Heart right ventricle (tissue), 16 donors: ENCODE measurements around the gene GLS2. TPM values are rescaled to one million over a fixed set of nuclear protein-coding genes. Genes with fewer than 3 reads are reported as not detected.
A peak's percentile ranks its signal among the peaks of the same experiment; 100 is the strongest.
"Not testable (repeated sequence)": the region's sequence is repeated elsewhere in the genome, so short reads cannot be mapped to it uniquely, and the experiment has no call there.

Experiments used
- ATAC-seq, 8 donors: fragments of 200-7000 bp; cut with Tn5 transposase; one replicate each; pipeline ENCODE4 v1.9.1; 2020; ENCODE audit warnings: mild to moderate bottlenecking in 8 of 8, moderate library complexity in 8 of 8, moderate number of reproducible peaks in 1 of 8
- DNase-seq, 2 donors: peaks; one replicate each; pipeline ENCODE4 v3.0.0-alpha.2; 2020
- H3K27ac ChIP-seq, 10 donors: fragments of 200-600 bp; sonication (generic) in 2 of 10; one replicate each; pipeline versions ENCODE4 v1.5.0 to v1.8.0; 2020 to 2022; ENCODE audit warnings: mild to moderate bottlenecking in 3 of 10
- H3K27me3 ChIP-seq, 7 donors: fragments of 200-600 bp; one replicate each; pipeline ENCODE4 v1.8.0; 2021 to 2022; ENCODE audit warnings: mild to moderate bottlenecking in 2 of 7
- H3K36me3 ChIP-seq, 9 donors: fragments of 200-600 bp; sonication (generic) in 1 of 9; one replicate each; pipeline versions ENCODE4 v1.5.0 to v1.8.0; 2020 to 2022; ENCODE audit warnings: mild to moderate bottlenecking in 2 of 9
- H3K4me1 ChIP-seq, 9 donors: fragments of 200-600 bp; sonication (generic) in 1 of 9; one replicate each; pipeline versions ENCODE4 v1.5.0 to v1.8.0; 2020 to 2022; ENCODE audit warnings: mild to moderate bottlenecking in 4 of 9
- H3K4me3 ChIP-seq, 10 donors: fragments of 200-600 bp; sonication (generic) in 2 of 10; one replicate each; pipeline versions ENCODE4 v1.5.0 to v1.8.0; 2020 to 2022; ENCODE audit warnings: mild to moderate bottlenecking in 7 of 10, moderate library complexity in 2 of 10
- H3K9me3 ChIP-seq, 11 donors: fragments of 200-600 bp in 10 of 11; sonication (generic) in 2 of 11; one replicate each; pipeline versions ENCODE4 v1.5.0 to v1.8.0; 2013 to 2022; ENCODE audit warnings: mild to moderate bottlenecking in 2 of 11, control low read depth in 1 of 11, moderate library complexity in 1 of 11
- CTCF ChIP-seq, 9 donors: fragments of 200-600 bp; sonication (generic) in 2 of 9; IDR thresholded peaks; one replicate each; pipeline versions ENCODE4 v1.5.0 to v1.8.0; 2021 to 2022; ENCODE audit warnings: antibody characterized with exemption in 9 of 9, mild to moderate bottlenecking in 5 of 9, moderate library complexity in 1 of 9
- WGBS, 2 donors: extraction: QIAGEN DNeasy Blood & Tissue Kit; methylation state at CpG; one replicate each; pipeline ENCODE4 v1.1.7; 2013; ENCODE audit warnings: inconsistent platforms in 1 of 2; 5-methylcytosine and 5-hydroxymethylcytosine counted together
- intact Hi-C, 10 donors: fragments of 100-400 bp; cut with DNase I; formaldehyde crosslinking; loops; one replicate each; pipeline versions ENCODE4 v1.11.1 to v1.14.2; 2022
- polyA plus RNA-seq, 2 donors: library from polyadenylated mRNA; stranded (reverse); fragments of 200-250 nt; gene quantifications; one replicate each; pipeline ENCODE4 v1.2.3, GENCODE V29; 2013
- total RNA-seq, 10 donors: library from RNA; stranded (reverse); fragmentation: NEBNext Ultra II Directional in 3 of 10; extraction: Animal tissue kit (Norgen Biotek cat#: 25700) in 3 of 10; gene quantifications; one replicate each; pipeline versions ENCODE4 v1.2.1 to v1.2.4, GENCODE V29; 2021 to 2023
- donor health status: Arrhythmogenic right ventricular cardiomyopathy.
- donor health status: ischemic (EF 13 %, LVEDD 7.1; RV severe dilation, severe dysfunction).
- donor health status: healthy with polysubstance abuse.
- donor health status: DM: no; HTN: yes; CAD: no.
- donor health status: DM: no; HTN: no; CAD: no.
- donor health status: ischemic (EF 25% LVEDD 6.9; RV normal size, moderate dysfunction).
- donor health status: ischemic (EF 25% LVEDD 5.7; RV mildly dilated, moderate dysfunction).
- donor health status: healthy.
- donor health status: DM: yes; HTN: yes; CAD: no.
- donor health status: Ischemic cardiomyopathy.
- donor health status: ischemic (EF 35%, LVEDD 5.7; RV mildly dilated, moderate dysfunction).
- donor health status: nonischemic (EF 11% LVEDD 7.7; RV severe dilation, severe dysfunction).
- donor health status: DM: yes; HTN: yes; CAD: no.
- donor health status: PGD.
- donor health status: ischemic (EF 29% LVEDD 5.4; RV normal size, mild dysfunction).
- donor health status: nonischemic (EF 23%, LVEDD 6.1; RV moderate dilation, normal function).

GLS2 gene
- total and polyA plus RNA-seq, 12 donors: 0.19 to 1.4 (median 0.52) TPM

GRCh38 chr12:56451147-56451546 is 36.8 kb downstream of the GLS2 start:
- Histone ChIP-seq H3K36me3 (no peaks in the 10 kb centered on the region), H3K27me3 (no peaks in the 10 kb centered on the region), H3K9me3 (no peaks in the 10 kb centered on the region), H3K4me1 (peaks cover 0 to 20% (median 11%) of the 10 kb centered on the region in 9 donors), H3K27ac (no peak overlapping the region), H3K4me3 (no peak overlapping the region)
- intact Hi-C loops: loop anchor here in 1 of 10 donors (5.0 kb wide), 1 partner anchor 89 kb away; the partner anchor contains the start of genes APOF and STAT2
- 69 to 77% methylated on average over 5 of the region's 5 CpGs for WGBS, 2 donors
- DNase-seq (no peak), ATAC-seq (no peak)
- no peak for TF ChIP-seq CTCF (IDR thresholded peaks at IDR 0.05)

GRCh38 chr12:56450241-56450640 is 37.7 kb downstream of the GLS2 start:
- no peaks in the 10 kb centered on the region for H3K9me3 ChIP-seq
- DNase-seq: no peak
- no peak overlapping the region for H3K4me3 ChIP-seq
- intact Hi-C loops: loop anchor here in 1 of 10 donors (5.0 kb wide), 1 partner anchor 88 kb away; the partner anchor contains the start of genes APOF and STAT2
- 90 to 92% methylated on average over 3 of the region's 3 CpGs for WGBS, 2 donors
- H3K4me1 ChIP-seq: peaks cover 0 to 20% (median 11%) of the 10 kb centered on the region in 9 donors
- H3K36me3 ChIP-seq: no peaks in the 10 kb centered on the region
- H3K27ac ChIP-seq: peak overlapping the region in 4 of 10 donors; percentile 85 to 92 (median 86)
- ATAC-seq: no peak
- TF ChIP-seq CTCF (IDR thresholded peaks at IDR 0.05): no peak
- no peaks in the 10 kb centered on the region for H3K27me3 ChIP-seq

GRCh38 chr12:56449622-56449984 is 38.4 kb downstream of the GLS2 start:
- peaks cover 0 to 20% (median 11%) of the 10 kb centered on the region in 9 donors for H3K4me1 ChIP-seq
- H3K36me3 ChIP-seq: no peaks in the 10 kb centered on the region
- no peaks in the 10 kb centered on the region for H3K27me3 ChIP-seq
- no peak for DNase-seq
- intact Hi-C loops: loop anchor here in 2 of 10 donors (1.0 to 10.0 kb wide), 2 partner anchors 75 to 89 kb away; partner anchors contain the start of gene STAT2 (in 1 of the 2)
- H3K9me3 ChIP-seq: no peaks in the 10 kb centered on the region
- WGBS, 2 donors: 37 to 43% methylated on average over 5 of the region's 5 CpGs
- H3K27ac ChIP-seq: peak overlapping the region; percentile 11 to 92 (median 86)
- TF ChIP-seq CTCF (IDR thresholded peaks at IDR 0.05): no peak
- no peak for ATAC-seq
- H3K4me3 ChIP-seq: peak overlapping the region; percentile 52 to 83 (median 72)

GRCh38 chr12:56448860-56449621 is 38.9 kb downstream of the GLS2 start, which contains the start of gene TIMELESS:
Gene TIMELESS, minus strand, starts transcription at chr12:56449426. Its CDS starts 15,256 bp downstream, at chr12:56434170.
- intact Hi-C loops: loop anchor here in 2 of 10 donors (1.0 to 10.0 kb wide), 2 partner anchors 74 to 89 kb away; partner anchors contain the start of gene STAT2 (in 1 of the 2)
- TF ChIP-seq CTCF (IDR thresholded peaks at IDR 0.05): peak in 2 of 9 donors; percentile 14 to 25

GRCh38 chr12:56443208-56443607 is 44.8 kb downstream of the GLS2 start:
- not testable (repeated sequence) for ATAC-seq, H3K36me3 ChIP-seq, H3K4me3 ChIP-seq, H3K27me3 ChIP-seq, H3K4me1 ChIP-seq, DNase-seq, H3K27ac ChIP-seq, H3K9me3 ChIP-seq
- intact Hi-C loops: loop anchor here in 1 of 10 donors (10.0 kb wide), 1 partner anchor 68 kb away; no protein-coding TSS in a partner anchor
- WGBS, 2 donors: 79 to 80% methylated on average over 2 of the region's 2 CpGs

More at GRCh38 chr12:56448860-56449621, 38.9 kb downstream of the GLS2 start, which contains the start of gene TIMELESS:
- Histone ChIP-seq H3K36me3 (no peaks in the 10 kb centered on the region), H3K27ac (peak within 1 kb of the TSS; percentile 15 to 92 (median 86)), H3K4me1 (peaks cover 0 to 20% (median 11%) of the 10 kb centered on the region in 9 donors), H3K27me3 (no peaks in the 10 kb centered on the region), H3K4me3 (peak within 1 kb of the TSS; percentile 52 to 83 (median 72)), H3K9me3 (no peaks in the 10 kb centered on the region)
- WGBS, 2 donors: 0% methylated on average over 58 of the region's 58 CpGs
- ATAC-seq (peak; percentile 98 to 99 (median 99)), DNase-seq (peak; percentile 86 to 90)
